ENCODE data around the gene OR5AL1.
"Not testable (repeated sequence)": the region's sequence is repeated elsewhere in the genome, so short reads cannot be mapped to it uniquely, and the experiment has no call there.

The OR5AL1 gene

GRCh38 chr11:56412396-56412795 lies at the start of gene OR5AL1:
Gene OR5AL1, plus strand, starts transcription at chr11:56412696.
- DNase-seq (ENCODE audit: extremely low read depth in 1 of 2, low read depth in 1 of 2): no peak

GRCh38 chr11:56375324-56375723 lies 37.2 kb upstream of the OR5AL1 start, which contains the start of gene OR8U1:
Gene OR8U1, plus strand, starts transcription at chr11:56375624. Its CDS starts 0 bp downstream, at chr11:56375624.
- no peak for DNase-seq (ENCODE audit: extremely low read depth in 1 of 2, low read depth in 1 of 2)

- no peak for DNase-seq (ENCODE audit: extremely low read depth in 1 of 2, low read depth in 1 of 2)
These were observed 32.4 kb upstream of the OR5AL1 start for GRCh38 chr11:56380120-56380519.

- no peak for DNase-seq (ENCODE audit: extremely low read depth in 1 of 2, low read depth in 1 of 2)
These were observed 18.1 kb upstream of the OR5AL1 start for GRCh38 chr11:56394381-56394780.

- DNase-seq (ENCODE audit: extremely low read depth in 1 of 2, low read depth in 1 of 2): no peak
These were observed 16.4 kb upstream of the OR5AL1 start for GRCh38 chr11:56396047-56396446.

GRCh38 chr11:56401858-56402461 lies 10.5 kb upstream of the OR5AL1 start:
- DNase-seq (ENCODE audit: extremely low read depth in 1 of 2, low read depth in 1 of 2): not testable (repeated sequence)

GRCh38 chr11:56404393-56404792 lies 8.1 kb upstream of the OR5AL1 start:
- DNase-seq (ENCODE audit: extremely low read depth in 1 of 2, low read depth in 1 of 2): no peak

GRCh38 chr11:56410801-56411200 lies 1.7 kb upstream of the OR5AL1 start:
- no peak for DNase-seq (ENCODE audit: extremely low read depth in 1 of 2, low read depth in 1 of 2)

GRCh38 chr11:56453521-56453920 lies 41.0 kb downstream of the OR5AL1 start:
- no peak for DNase-seq (ENCODE audit: extremely low read depth in 1 of 2, low read depth in 1 of 2)

- no peak for DNase-seq (ENCODE audit: extremely low read depth in 1 of 2, low read depth in 1 of 2)
These were observed 44.6 kb downstream of the OR5AL1 start for GRCh38 chr11:56457076-56457475.

All from stimulated activated CD8-positive, alpha-beta memory T cell treated with anti-CD3 and anti-CD28 coated beads, Interleukin-7, amount 100 ng/mL, for 48 hours (primary cell).